Body of pancreas (tissue), 4 donors: ENCODE data around the gene NECAP2. TPM values are rescaled to one million over a fixed set of nuclear protein-coding genes. Genes with fewer than 3 reads are reported as not detected.
A peak's percentile ranks its signal among the peaks of the same experiment; 100 is the strongest.

Experiments used
- ATAC-seq: fragments of 150-250 bp; one replicate; pipeline ENCODE4 v1.9.1; 2016
- DNase-seq, 4 donors: peaks; one replicate each; pipeline ENCODE4 v3.0.0-alpha.2; 2019
- H3K27ac ChIP-seq, 4 donors: fragments of 200-600 bp; sonication (generic); 1 replicate in 3 of 4; 2 replicates in 1 of 4; pipeline versions ENCODE4 v1.5.1 to v1.6.1; 2016 to 2019; ENCODE audit warnings: mild to moderate bottlenecking in 1 of 4, mixed read lengths in 1 of 4, moderate library complexity in 1 of 4
- H3K27me3 ChIP-seq, 2 donors: fragments of 200-600 bp; sonication (generic); one replicate each; pipeline ENCODE4 v1.6.0; 2016; ENCODE audit warnings: mild to moderate bottlenecking in 1 of 2
- H3K36me3 ChIP-seq, 2 donors: fragments of 200-600 bp; sonication (generic); replicated peaks in 1 of 2; 2 replicates each; pipeline ENCODE4 v1.5.1; 2016; ENCODE audit warnings: low read depth in 2 of 2; ENCODE audit not compliant: insufficient read depth in 1 of 2
- H3K4me1 ChIP-seq: fragments of 200-600 bp; sonication (generic); one replicate; pipeline ENCODE4 v1.6.0; 2016
- H3K4me3 ChIP-seq, 2 donors: fragments of 200-600 bp; sonication (generic); 1 replicate in 1 of 2; 2 replicates in 1 of 2; pipeline ENCODE4 v1.5.1; 2016 to 2019
- H3K9me3 ChIP-seq, 3 donors: fragments of 200-600 bp; sonication (generic); 1 replicate in 2 of 3; 2 replicates in 1 of 3; pipeline ENCODE4 v1.5.1; 2016
- POLR2A ChIP-seq, 3 donors: fragments of 450-650 bp; IDR thresholded peaks; one replicate each; pipeline ENCODE4 v1.6.1; 2016; ENCODE audit warnings: antibody characterized with exemption in 3 of 3, mild to moderate bottlenecking in 2 of 3
- WGBS, 2 donors: methylation state at CpG; one replicate each; pipeline ENCODE4 v1.1.5; 2017; 5-methylcytosine and 5-hydroxymethylcytosine counted together
- intact Hi-C: fragments of 100-400 bp; cut with DNase I; formaldehyde crosslinking; loops from one replicate; pipeline ENCODE4 v1.15.1; 2023
- total RNA-seq, 2 donors: library from RNA; depleted of rRNA; stranded (reverse); fragments of >200 nt; gene quantifications; one replicate each; pipeline ENCODE4 v1.1.0, GENCODE V29; 2016
- TF ChIP-seq, protein P1 (sequence below), 7 experiments: fragments of 450-650 bp in 4 of 7; fragments of 200-600 bp in 3 of 7; sonication (generic) in 3 of 7; IDR thresholded peaks; one replicate each; pipeline ENCODE4 v1.5.1; 2016 to 2019; ENCODE audit warnings: antibody characterized with exemption in 7 of 7

NECAP2 gene
- total RNA-seq, 2 donors from 2014 or later = 28.3 to 31.9 TPM

DNA sequence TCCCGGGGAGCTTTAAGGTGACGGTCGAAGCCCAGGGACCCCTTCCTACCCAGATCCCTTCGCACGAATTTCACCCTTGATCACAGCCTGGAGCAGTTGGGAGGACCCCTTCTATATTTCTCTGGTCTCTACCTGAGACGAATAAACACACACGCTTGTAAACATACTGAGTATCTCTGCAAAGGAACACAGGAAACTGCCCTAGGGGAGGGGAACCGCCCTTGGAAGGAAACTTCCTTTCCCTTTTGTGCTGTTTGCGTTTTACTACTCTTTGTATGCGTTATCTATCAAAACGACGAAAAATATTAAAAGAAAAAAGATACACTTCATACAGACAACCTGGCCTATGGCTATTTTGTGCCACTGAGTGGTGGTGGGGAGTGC lies 750 bp downstream of the NECAP2 start:
- WGBS, 2 donors = 1 to 3% methylated on average over 9 to 12 of the region's 12 CpGs
- Histone ChIP-seq H3K27me3 (no peaks in the 10 kb centered on the region), H3K27ac (peak overlapping the region in 3 of 4 donors; percentile 52 to 78 (median 67)), H3K4me1 (peaks cover 21% of the 10 kb centered on the region), H3K36me3 (peaks cover 0 to 2% of the 10 kb centered on the region in 2 donors), H3K9me3 (no peaks in the 10 kb centered on the region), H3K4me3 (peak overlapping the region; percentile 60 to 96)
- DNase-seq (no peak), ATAC-seq (no peak)
- intact Hi-C loops = no loop called here
- TF ChIP-seq, protein P1, sequence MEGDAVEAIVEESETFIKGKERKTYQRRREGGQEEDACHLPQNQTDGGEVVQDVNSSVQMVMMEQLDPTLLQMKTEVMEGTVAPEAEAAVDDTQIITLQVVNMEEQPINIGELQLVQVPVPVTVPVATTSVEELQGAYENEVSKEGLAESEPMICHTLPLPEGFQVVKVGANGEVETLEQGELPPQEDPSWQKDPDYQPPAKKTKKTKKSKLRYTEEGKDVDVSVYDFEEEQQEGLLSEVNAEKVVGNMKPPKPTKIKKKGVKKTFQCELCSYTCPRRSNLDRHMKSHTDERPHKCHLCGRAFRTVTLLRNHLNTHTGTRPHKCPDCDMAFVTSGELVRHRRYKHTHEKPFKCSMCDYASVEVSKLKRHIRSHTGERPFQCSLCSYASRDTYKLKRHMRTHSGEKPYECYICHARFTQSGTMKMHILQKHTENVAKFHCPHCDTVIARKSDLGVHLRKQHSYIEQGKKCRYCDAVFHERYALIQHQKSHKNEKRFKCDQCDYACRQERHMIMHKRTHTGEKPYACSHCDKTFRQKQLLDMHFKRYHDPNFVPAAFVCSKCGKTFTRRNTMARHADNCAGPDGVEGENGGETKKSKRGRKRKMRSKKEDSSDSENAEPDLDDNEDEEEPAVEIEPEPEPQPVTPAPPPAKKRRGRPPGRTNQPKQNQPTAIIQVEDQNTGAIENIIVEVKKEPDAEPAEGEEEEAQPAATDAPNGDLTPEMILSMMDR (IDR thresholded peaks at IDR 0.05) = no peak
- no peak for TF ChIP-seq POLR2A (IDR thresholded peaks at IDR 0.05)

DNA sequence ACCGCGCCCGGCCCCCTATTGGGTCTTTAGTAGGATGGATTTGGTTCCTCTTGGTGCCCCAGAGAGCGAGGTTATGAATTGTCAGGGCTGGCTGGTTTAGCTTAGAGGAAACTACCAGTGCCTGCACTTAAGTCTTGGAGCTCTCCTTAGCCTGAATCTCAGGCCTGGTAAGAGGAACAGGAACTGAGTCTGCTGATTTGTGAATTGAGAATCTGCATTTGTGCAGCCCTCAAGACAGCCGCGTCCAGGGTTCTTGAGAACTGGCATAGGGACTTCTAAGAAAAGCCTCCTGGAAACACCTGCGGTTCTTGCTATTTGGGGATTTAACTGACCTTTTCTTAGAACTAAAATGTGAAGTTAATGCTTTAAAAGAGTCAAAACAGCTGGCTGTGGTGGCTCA lies 1.7 kb downstream of the NECAP2 start:
- Histone ChIP-seq H3K27ac (no peak overlapping the region), H3K9me3 (no peaks in the 10 kb centered on the region), H3K4me1 (peaks cover 21% of the 10 kb centered on the region), H3K36me3 (peaks cover 0 to 2% of the 10 kb centered on the region in 2 donors), H3K27me3 (no peaks in the 10 kb centered on the region), H3K4me3 (no peak overlapping the region)
- WGBS, 2 donors = 82 to 100% methylated on average over 7 of the region's 7 CpGs
- TF ChIP-seq, protein P1 (IDR thresholded peaks at IDR 0.05) = no peak
- TF ChIP-seq POLR2A (IDR thresholded peaks at IDR 0.05) = no peak
- peak in 1 of 4 donors; percentile 18 for DNase-seq
- intact Hi-C loops = no loop called here
- no peak for ATAC-seq

DNA sequence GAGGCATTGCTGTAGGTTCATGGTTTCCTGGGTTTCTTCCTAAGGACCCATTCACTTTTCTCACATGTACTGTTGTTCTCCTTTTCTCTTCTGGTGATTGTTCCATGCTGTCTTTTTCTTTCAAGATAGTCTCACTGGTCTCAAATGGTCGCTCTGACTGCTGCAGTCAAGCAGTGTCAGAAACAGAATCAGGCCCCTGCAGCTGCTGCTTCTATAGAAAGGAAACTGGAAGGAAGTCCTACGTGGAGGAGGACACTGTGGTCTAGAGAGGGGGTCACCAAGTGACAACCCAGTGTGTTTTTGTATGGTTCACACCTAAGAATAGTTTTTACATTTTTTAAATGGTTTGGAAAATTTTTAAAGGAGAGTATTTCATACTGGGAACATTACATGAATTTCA lies 2.4 kb downstream of the NECAP2 start:
- 58 to 68% methylated on average over 2 of the region's 2 CpGs for WGBS, 2 donors
- DNase-seq (no peak), ATAC-seq (no peak)
- peaks cover 0 to 2% of the 10 kb centered on the region in 2 donors for H3K36me3 ChIP-seq
- no peak overlapping the region for H3K27ac ChIP-seq
- H3K9me3 ChIP-seq = no peaks in the 10 kb centered on the region
- no peaks in the 10 kb centered on the region for H3K27me3 ChIP-seq
- H3K4me1 ChIP-seq = peaks cover 21% of the 10 kb centered on the region
- intact Hi-C loops = no loop called here
- H3K4me3 ChIP-seq = no peak overlapping the region
- TF ChIP-seq, protein P1 (IDR thresholded peaks at IDR 0.05) = no peak
- TF ChIP-seq POLR2A (IDR thresholded peaks at IDR 0.05) = no peak

DNA sequence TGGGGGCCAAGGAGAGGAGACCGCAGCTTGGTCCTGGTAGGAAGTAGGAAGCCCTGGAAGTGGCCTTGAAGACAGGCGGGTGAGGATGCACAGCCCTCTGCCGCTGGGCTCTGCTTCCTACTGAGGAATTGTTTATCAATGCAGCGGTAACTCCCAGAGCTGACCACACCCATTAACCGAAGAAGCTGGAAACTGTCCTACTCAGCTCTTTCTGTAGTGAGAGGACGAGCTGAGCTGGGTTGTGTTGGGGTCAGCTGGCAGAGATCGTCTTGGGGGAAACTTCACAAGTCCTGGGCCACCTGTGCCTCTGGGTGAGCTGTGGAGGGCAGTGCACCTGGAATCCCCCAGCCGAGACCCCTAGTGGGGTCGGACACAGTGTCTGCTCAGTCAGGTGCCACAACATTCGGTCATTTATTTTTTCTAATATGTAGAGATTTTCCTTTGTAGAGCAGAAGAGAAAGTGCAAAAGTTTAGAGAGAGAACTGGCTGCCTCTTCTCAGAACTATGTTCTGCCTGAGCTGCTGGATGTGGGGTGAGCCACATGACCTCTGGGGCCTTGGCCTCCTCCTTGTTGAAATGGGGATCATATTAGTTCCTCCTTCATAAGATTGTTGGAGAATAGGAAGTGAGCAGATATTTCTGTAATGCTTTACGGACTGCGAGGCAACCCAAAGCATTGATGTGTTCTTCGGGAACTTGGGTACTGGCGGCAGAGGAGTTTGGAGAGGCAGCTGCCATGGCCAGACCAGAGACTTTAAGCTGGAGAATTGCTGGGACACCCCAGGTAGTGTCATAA lies 3.6 kb downstream of the NECAP2 start:
- no peaks in the 10 kb centered on the region for H3K9me3 ChIP-seq
- ATAC-seq (no peak), DNase-seq (peak in 1 of 4 donors; percentile 25)
- H3K4me1 ChIP-seq = peaks cover 21% of the 10 kb centered on the region
- H3K27ac ChIP-seq = peak overlapping the region in 1 of 4 donors; percentile 6
- no peak overlapping the region for H3K4me3 ChIP-seq
- TF ChIP-seq, protein P1 (IDR thresholded peaks at IDR 0.05) = no peak
- TF ChIP-seq POLR2A (IDR thresholded peaks at IDR 0.05) = no peak
- H3K36me3 ChIP-seq = peaks cover 0 to 10% of the 10 kb centered on the region in 2 donors
- intact Hi-C loops = no loop called here
- H3K27me3 ChIP-seq = no peaks in the 10 kb centered on the region
- 81% methylated on average over 14 of the region's 14 CpGs for WGBS, 2 donors

DNA sequence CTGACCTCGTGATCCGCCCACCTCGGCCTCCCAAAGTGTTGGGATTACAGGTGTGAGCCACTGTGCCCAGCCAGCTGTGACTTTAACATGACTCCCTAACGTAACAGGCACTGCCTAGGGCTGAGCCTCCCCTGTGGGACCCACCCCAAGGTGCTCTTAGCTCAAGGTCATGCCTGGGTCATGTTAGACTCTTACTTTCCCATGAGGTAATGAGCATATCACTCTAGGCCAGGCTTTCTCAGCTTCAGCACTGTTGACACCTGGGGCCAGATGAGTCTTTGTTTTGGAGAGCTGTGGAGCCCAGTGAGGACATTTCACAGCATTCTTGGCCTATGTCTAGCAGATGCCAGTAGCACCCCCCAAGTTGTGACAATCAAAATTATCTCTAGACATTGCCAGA lies 4.5 kb downstream of the NECAP2 start:
- Histone ChIP-seq H3K27ac (no peak overlapping the region), H3K36me3 (peaks cover 0 to 16% of the 10 kb centered on the region in 2 donors), H3K9me3 (no peaks in the 10 kb centered on the region), H3K27me3 (no peaks in the 10 kb centered on the region), H3K4me1 (peaks cover 21% of the 10 kb centered on the region), H3K4me3 (no peak overlapping the region)
- ATAC-seq = no peak
- WGBS, 2 donors = 95 to 100% methylated on average over 4 of the region's 4 CpGs
- intact Hi-C loops = no loop called here
- no peak for DNase-seq
- no peak for TF ChIP-seq POLR2A (IDR thresholded peaks at IDR 0.05)
- TF ChIP-seq, protein P1 (IDR thresholded peaks at IDR 0.05) = no peak
